Mesothelial cell of epicardium (in vitro differentiated cells): Measurements from ENCODE around the gene SPDYC. TPM values are rescaled to one million over a fixed set of nuclear protein-coding genes. Genes with fewer than 3 reads are reported as not detected.
A peak's percentile ranks its signal among the peaks of the same experiment; 100 is the strongest.

Experiments used
- DNase-seq, 2 experiments: peaks; one replicate each; pipeline ENCODE4 v3.0.0; 2021; ENCODE audit warnings: low spot score in 2 of 2; ENCODE audit not compliant: unreplicated experiment in 2 of 2
- H3K27ac Mint-ChIP-seq: 2 replicates; pipeline ENCODE4 v1.8.0; 2021; ENCODE audit warnings: mixed read lengths
- H3K27me3 Mint-ChIP-seq: 2 replicates; pipeline ENCODE4 v1.8.0; 2021; ENCODE audit warnings: low read depth, mixed read lengths
- H3K36me3 Mint-ChIP-seq: 2 replicates; pipeline ENCODE4 v1.8.0; 2021; ENCODE audit warnings: mixed read lengths
- H3K4me1 Mint-ChIP-seq: 2 replicates; pipeline ENCODE4 v1.8.0; 2021; ENCODE audit warnings: mixed read lengths
- H3K4me3 Mint-ChIP-seq: 2 replicates; pipeline ENCODE4 v1.8.0; 2021; ENCODE audit warnings: mild to moderate bottlenecking, moderate library complexity, mixed read lengths
- H3K9me3 Mint-ChIP-seq: 2 replicates; pipeline ENCODE4 v1.8.0; 2021; ENCODE audit warnings: mixed read lengths
- CTCF ChIP-seq: fragments of 200-600 bp; sonication (generic); IDR thresholded peaks from one replicate; pipeline ENCODE4 v1.5.0; 2021; ENCODE audit warnings: antibody characterized with exemption; ENCODE audit not compliant: unreplicated experiment
- total RNA-seq: library from RNA; stranded (reverse); gene quantifications from 3 replicates; pipeline ENCODE4 v1.2.1, GENCODE V29; 2021

Gene SPDYC
- not detected in 3 replicates for total RNA-seq

GRCh38 chr11:65170058-65170534, at the start of gene SPDYC:
Gene SPDYC, plus strand, starts transcription at chr11:65170233. Its CDS starts 1,125 bp downstream, at chr11:65171358.
- H3K4me1 Mint-ChIP-seq: peaks cover 5% of the 10 kb centered on the region
- no peaks in the 10 kb centered on the region for H3K9me3 Mint-ChIP-seq
- H3K27me3 Mint-ChIP-seq: no peaks in the 10 kb centered on the region
- H3K4me3 Mint-ChIP-seq: no peak within 1 kb of the TSS
- no peaks in the 10 kb centered on the region for H3K36me3 Mint-ChIP-seq
- no peak for TF ChIP-seq CTCF
- peak within 1 kb of the TSS; percentile 14 for H3K27ac Mint-ChIP-seq
- no peak for DNase-seq

DNA sequence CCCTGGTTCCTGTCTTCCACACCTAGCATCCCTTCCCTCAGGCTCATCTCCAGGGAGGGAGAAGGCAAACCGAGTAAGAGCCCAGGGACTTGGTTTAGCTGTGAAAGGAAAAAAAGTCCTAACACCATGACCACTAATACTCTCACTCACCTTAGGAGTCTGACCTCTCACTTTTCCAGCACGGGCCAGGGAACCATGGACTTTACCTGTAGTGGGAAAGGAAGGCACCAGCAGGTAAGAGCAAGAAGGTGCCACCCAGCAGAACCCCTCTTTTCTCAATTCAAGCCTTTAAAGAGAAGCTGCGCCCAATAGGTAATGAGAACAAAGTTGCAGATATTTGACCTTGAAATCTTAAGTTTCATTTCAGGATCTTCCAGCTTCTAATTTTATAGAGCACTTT, 49.2 kb upstream of the SPDYC start:
- no peaks in the 10 kb centered on the region for H3K9me3 Mint-ChIP-seq
- H3K27ac Mint-ChIP-seq: peak overlapping the region; percentile 99
- DNase-seq: no peak
- H3K36me3 Mint-ChIP-seq: peaks cover 12% of the 10 kb centered on the region
- H3K27me3 Mint-ChIP-seq: no peaks in the 10 kb centered on the region
- H3K4me1 Mint-ChIP-seq: peaks cover 33% of the 10 kb centered on the region
- TF ChIP-seq CTCF: no peak
- peak overlapping the region; percentile 99 for H3K4me3 Mint-ChIP-seq

DNA sequence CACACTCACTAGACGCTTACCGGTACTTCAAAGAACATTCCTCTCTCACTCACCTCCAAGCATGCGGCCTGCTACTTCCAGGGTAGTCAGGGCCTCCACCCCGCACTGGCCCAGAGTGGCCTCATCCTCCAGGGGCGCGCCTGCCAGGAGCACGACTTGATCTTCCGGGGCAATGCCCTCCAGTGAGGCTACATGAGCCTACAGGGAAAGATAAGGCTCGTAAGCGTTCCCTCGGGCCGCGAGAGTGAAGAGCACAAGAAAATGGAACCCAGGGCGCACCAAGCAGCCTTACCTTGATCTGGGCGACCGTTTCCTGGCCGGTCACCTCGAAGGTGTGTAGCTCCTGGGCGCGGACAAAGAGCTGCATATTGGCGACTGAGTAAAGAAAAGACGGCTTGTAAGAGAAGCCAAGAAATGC, 48.6 kb upstream of the SPDYC start:
- DNase-seq: no peak
- Mint-ChIP-seq H3K27me3 (no peaks in the 10 kb centered on the region), H3K27ac (peak overlapping the region; percentile 99), H3K9me3 (no peaks in the 10 kb centered on the region), H3K36me3 (peaks cover 12% of the 10 kb centered on the region), H3K4me3 (peak overlapping the region; percentile 99), H3K4me1 (peaks cover 33% of the 10 kb centered on the region)
- no peak for TF ChIP-seq CTCF

DNA sequence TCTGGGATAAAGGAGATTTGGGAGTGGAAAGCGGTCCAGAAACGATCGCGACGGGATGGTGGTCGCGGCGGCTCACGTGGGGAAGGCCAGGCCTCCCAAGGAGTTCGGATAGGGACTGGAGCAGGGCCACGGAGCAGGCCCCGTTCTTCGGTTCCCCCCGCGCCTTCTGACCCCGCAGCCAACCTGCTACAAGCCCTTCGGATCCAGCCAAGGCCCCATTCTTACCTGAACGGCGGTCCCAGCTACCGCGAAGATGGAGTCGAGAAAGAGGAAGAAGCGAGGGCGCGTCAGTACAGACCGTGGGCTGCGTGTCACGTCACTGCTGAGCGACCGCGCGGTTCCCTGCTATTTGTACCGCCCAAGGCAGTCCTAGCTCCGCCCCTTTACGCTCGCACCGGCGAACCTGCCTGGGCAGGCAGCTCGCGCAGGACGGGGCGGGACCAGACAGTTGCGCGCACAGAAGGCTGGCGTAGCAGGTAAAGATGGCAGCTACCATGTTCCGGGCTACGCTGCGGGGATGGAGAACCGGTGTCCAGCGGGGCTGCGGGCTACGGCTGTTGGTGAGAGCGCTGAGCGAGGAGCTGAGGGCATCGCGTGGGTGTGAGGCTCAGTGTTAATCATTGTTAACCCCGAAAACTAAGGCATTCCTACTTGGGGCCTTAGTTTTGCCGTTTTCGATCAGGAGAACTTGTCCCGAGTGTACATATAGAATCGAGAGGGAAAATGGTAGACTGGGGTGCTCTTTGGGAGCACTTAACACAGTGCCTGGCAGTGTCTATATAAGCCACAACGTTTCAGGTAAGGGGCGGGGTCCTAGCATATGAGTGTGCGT, 48.0 kb upstream of the SPDYC start, which contains the start of the genes FAU and MRPL49:
FAU (minus strand) TSS at position 270 of the 832 bp plus-strand sequence. CDS start 321 bp downstream, outside the sequence.
MRPL49 (plus strand) TSS at position 457 of the 832 bp plus-strand sequence; CDS start at position 483, 26 bp downstream.
- DNase-seq: peak; percentile 97
- Mint-ChIP-seq H3K27ac (peak within 1 kb of the TSS; percentile 99), H3K27me3 (no peaks in the 10 kb centered on the region), H3K4me1 (peaks cover 30% of the 10 kb centered on the region), H3K9me3 (no peaks in the 10 kb centered on the region), H3K4me3 (peak within 1 kb of the TSS; percentile 99), H3K36me3 (peaks cover 14% of the 10 kb centered on the region)
- no peak for TF ChIP-seq CTCF

GRCh38 chr11:65124480-65125196, 45.4 kb upstream of the SPDYC start:
- TF ChIP-seq CTCF: no peak
- Mint-ChIP-seq H3K27me3 (no peaks in the 10 kb centered on the region), H3K4me1 (peaks cover 26% of the 10 kb centered on the region), H3K4me3 (peak overlapping the region; percentile 23), H3K36me3 (peaks cover 8% of the 10 kb centered on the region), H3K27ac (no peak overlapping the region), H3K9me3 (no peaks in the 10 kb centered on the region)
- DNase-seq: no peak
